Body of pancreas (tissue), 4 donors: ENCODE results near the gene LRRC56.

ENCODE experiments used
- POLR2A ChIP-seq, 3 donors: fragments of 450-650 bp; IDR thresholded peaks; one replicate each; pipeline ENCODE4 v1.6.1; 2016; ENCODE audit warnings: antibody characterized with exemption in 3 of 3, mild to moderate bottlenecking in 2 of 3
- TF ChIP-seq, protein P1 (sequence below), 7 experiments: fragments of 450-650 bp in 4 of 7; fragments of 200-600 bp in 3 of 7; sonication (generic) in 3 of 7; IDR thresholded peaks; one replicate each; pipeline ENCODE4 v1.5.1; 2016 to 2019; ENCODE audit warnings: antibody characterized with exemption in 7 of 7

DNA sequence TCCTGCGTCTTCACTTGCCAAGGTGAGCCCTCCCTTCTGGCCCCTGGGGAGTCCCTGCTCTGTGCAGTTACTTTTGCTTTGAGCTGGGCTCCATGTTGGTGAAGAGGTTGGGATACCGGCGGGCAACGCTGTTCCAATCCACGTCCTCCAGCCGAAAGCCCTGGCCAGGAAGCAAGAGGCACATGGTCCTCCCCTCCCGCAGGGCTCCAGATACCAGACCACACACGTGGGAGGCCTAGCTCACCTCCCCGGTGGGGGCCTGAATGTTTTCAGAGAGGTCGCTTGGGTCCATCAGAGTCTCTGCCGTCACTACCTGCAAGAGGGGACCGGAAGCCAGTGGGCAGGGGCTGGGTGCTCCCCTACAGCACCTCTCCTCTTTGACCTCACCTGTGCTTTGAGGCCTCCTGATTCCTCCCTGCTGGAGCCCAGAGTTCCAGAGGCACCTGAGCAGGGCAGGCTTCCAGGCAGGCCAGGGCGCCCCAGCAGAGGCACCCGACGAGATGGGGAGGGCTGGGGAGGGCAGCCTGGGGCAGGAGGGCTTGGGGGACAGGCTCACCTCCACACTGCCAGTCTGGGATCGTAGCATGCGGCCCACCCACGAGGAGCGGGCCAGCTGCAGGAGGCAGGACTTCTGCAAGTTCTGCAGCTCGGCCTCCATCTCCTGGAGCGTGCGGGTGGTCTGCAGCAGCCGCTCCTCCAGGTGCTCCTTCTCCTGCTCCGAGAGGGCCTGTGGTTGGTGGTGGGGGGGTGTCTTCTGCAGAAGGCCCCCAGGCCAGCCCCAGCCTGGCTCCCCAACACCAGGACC, 20.2 kb downstream of the LRRC56 start:
- TF ChIP-seq, protein P1, sequence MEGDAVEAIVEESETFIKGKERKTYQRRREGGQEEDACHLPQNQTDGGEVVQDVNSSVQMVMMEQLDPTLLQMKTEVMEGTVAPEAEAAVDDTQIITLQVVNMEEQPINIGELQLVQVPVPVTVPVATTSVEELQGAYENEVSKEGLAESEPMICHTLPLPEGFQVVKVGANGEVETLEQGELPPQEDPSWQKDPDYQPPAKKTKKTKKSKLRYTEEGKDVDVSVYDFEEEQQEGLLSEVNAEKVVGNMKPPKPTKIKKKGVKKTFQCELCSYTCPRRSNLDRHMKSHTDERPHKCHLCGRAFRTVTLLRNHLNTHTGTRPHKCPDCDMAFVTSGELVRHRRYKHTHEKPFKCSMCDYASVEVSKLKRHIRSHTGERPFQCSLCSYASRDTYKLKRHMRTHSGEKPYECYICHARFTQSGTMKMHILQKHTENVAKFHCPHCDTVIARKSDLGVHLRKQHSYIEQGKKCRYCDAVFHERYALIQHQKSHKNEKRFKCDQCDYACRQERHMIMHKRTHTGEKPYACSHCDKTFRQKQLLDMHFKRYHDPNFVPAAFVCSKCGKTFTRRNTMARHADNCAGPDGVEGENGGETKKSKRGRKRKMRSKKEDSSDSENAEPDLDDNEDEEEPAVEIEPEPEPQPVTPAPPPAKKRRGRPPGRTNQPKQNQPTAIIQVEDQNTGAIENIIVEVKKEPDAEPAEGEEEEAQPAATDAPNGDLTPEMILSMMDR (IDR thresholded peaks at IDR 0.05): no peak
- no peak for TF ChIP-seq POLR2A (IDR thresholded peaks at IDR 0.05)
